MM.1S (cell line): ENCODE measurements around the gene GRIA4.

ENCODE experiments used
- DNase-seq: peaks from one replicate; pipeline ENCODE4 v3.0.0-alpha.2; 2015
- H2AFZ ChIP-seq: fragments of 300-600 bp; sonication (generic); 2 replicates; pipeline ENCODE4 v1.6.0; 2016; ENCODE audit warnings: antibody characterized with exemption, low read length
- H3F3A ChIP-seq: fragments of 300-600 bp; sonication (generic); 2 replicates; pipeline ENCODE4 v1.6.1; 2016; ENCODE audit warnings: mild to moderate bottlenecking, antibody characterized with exemption, low read length, moderate library complexity, mixed read lengths; ENCODE audit not compliant: insufficient read depth
- H3K27ac ChIP-seq: fragments of 300-600 bp; sonication (generic); 2 replicates; pipeline ENCODE4 v1.5.1; 2016; ENCODE audit warnings: mild to moderate bottlenecking, low read length
- H3K27me3 ChIP-seq: fragments of 300-600 bp; sonication (generic); replicated peaks from 2 replicates; pipeline ENCODE4 v1.6.0; 2016; ENCODE audit warnings: low read length; ENCODE audit not compliant: insufficient read depth
- H3K36me3 ChIP-seq: fragments of 300-600 bp; sonication (generic); replicated peaks from 2 replicates; pipeline ENCODE4 v1.6.1; 2016; ENCODE audit warnings: mild to moderate bottlenecking, low read length, mixed read lengths; ENCODE audit not compliant: insufficient read depth
- H3K4me1 ChIP-seq: fragments of 300-600 bp; sonication (generic); 2 replicates; pipeline ENCODE4 v1.6.1; 2016; ENCODE audit warnings: low read length, mixed read lengths
- H3K4me2 ChIP-seq: fragments of 300-600 bp; sonication (generic); 2 replicates; pipeline ENCODE4 v1.6.0; 2016; ENCODE audit warnings: low read depth, low read length
- H3K4me3 ChIP-seq: fragments of 300-600 bp; sonication (generic); 2 replicates; pipeline ENCODE4 v1.5.1; 2016; ENCODE audit warnings: low read length, mixed read lengths
- H3K79me2 ChIP-seq: fragments of 300-600 bp; sonication (generic); 2 replicates; pipeline ENCODE4 v1.6.1; 2016; ENCODE audit warnings: mixed run types, low read length, mixed read lengths
- H3K9ac ChIP-seq: fragments of 300-600 bp; sonication (generic); 2 replicates; pipeline ENCODE4 v1.6.1; 2016; ENCODE audit warnings: low read length, mixed read lengths
- H3K9me2 ChIP-seq: fragments of 300-600 bp; sonication (generic); replicated peaks from 2 replicates; pipeline ENCODE4 v1.6.1; 2016; ENCODE audit warnings: mild to moderate bottlenecking, low read length, mixed read lengths; ENCODE audit not compliant: insufficient read depth
- H3K9me3 ChIP-seq: fragments of 300-600 bp; sonication (generic); replicated peaks from 2 replicates; pipeline ENCODE4 v1.6.1; 2016; ENCODE audit warnings: mild to moderate bottlenecking, low read length, mixed read lengths; ENCODE audit not compliant: insufficient read depth
- H4K20me1 ChIP-seq: fragments of 300-600 bp; sonication (generic); 2 replicates; pipeline ENCODE4 v1.6.1; 2016; ENCODE audit warnings: mild to moderate bottlenecking, low read length, moderate library complexity, mixed read lengths; ENCODE audit not compliant: insufficient read depth
- EZH2 ChIP-seq: fragments of 300-600 bp; sonication (generic); optimal IDR thresholded peaks from 2 replicates; pipeline ENCODE3; 2017; ENCODE audit warnings: low read depth, mild to moderate bottlenecking, antibody characterized with exemption, low read length, mixed read lengths
- EZH2phosphoT487 ChIP-seq: fragments of 300-600 bp; sonication (generic); IDR thresholded peaks from 2 replicates; pipeline ENCODE4 v1.6.1; 2018; ENCODE audit warnings: antibody characterized with exemption, low read length
- TF ChIP-seq, protein P1 (sequence below): fragments of 300-600 bp; sonication (generic); IDR thresholded peaks from 2 replicates; pipeline ENCODE4 v1.5.1; 2016; ENCODE audit warnings: antibody characterized with exemption, low read length, mixed read lengths

GRIA4 gene

GRCh38 chr11:105823495-105824033 lies 213.7 kb downstream of the GRIA4 start:
- H3F3A ChIP-seq: no peaks in the 10 kb centered on the region
- no peak for DNase-seq
- TF ChIP-seq EZH2 (no peak), EZH2phosphoT487 (no peak)
- TF ChIP-seq, protein P1, sequence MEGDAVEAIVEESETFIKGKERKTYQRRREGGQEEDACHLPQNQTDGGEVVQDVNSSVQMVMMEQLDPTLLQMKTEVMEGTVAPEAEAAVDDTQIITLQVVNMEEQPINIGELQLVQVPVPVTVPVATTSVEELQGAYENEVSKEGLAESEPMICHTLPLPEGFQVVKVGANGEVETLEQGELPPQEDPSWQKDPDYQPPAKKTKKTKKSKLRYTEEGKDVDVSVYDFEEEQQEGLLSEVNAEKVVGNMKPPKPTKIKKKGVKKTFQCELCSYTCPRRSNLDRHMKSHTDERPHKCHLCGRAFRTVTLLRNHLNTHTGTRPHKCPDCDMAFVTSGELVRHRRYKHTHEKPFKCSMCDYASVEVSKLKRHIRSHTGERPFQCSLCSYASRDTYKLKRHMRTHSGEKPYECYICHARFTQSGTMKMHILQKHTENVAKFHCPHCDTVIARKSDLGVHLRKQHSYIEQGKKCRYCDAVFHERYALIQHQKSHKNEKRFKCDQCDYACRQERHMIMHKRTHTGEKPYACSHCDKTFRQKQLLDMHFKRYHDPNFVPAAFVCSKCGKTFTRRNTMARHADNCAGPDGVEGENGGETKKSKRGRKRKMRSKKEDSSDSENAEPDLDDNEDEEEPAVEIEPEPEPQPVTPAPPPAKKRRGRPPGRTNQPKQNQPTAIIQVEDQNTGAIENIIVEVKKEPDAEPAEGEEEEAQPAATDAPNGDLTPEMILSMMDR: no peak
- H3K27ac ChIP-seq: no peak overlapping the region
- no peaks in the 10 kb centered on the region for H4K20me1 ChIP-seq
- H3K79me2 ChIP-seq: no peaks in the 10 kb centered on the region
- H3K27me3 ChIP-seq: no peaks in the 10 kb centered on the region
- no peak overlapping the region for H3K4me3 ChIP-seq
- H3K4me1 ChIP-seq: no peaks in the 10 kb centered on the region
- H3K9ac ChIP-seq: no peak overlapping the region
- no peak overlapping the region for H3K4me2 ChIP-seq
- H3K36me3 ChIP-seq: no peaks in the 10 kb centered on the region
- H2AFZ ChIP-seq: no peak overlapping the region
- no peaks in the 10 kb centered on the region for H3K9me2 ChIP-seq
- H3K9me3 ChIP-seq: no peaks in the 10 kb centered on the region

DNA sequence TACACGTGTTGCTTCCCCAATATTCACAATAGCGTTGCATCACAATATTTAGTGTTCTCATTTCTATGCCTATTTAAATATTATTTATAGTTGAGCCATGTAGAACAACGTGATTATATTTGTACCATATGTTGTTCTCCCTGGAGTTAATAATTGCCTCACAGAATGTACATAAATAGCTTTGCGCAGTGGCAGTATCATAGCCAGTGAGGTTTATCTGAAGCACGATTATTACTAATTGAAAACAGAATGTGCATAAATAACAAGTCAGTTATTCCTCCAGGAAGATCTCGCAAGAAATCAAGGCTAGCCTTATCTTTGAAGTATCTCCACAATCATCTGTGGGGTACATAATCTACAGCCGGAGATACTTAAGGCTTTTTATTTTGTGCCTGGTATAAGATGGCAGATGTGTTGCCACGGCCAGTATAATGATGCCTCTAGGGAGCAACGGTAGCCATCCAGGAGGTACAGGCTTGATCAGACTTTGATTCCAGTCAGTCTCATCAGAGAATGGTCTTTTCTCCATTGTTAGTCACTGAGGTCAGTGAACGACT lies 214.7 kb downstream of the GRIA4 start:
- H2AFZ ChIP-seq: no peak overlapping the region
- TF ChIP-seq EZH2 (no peak), EZH2phosphoT487 (no peak)
- TF ChIP-seq, protein P1: no peak
- H3K9ac ChIP-seq: no peak overlapping the region
- H4K20me1 ChIP-seq: no peaks in the 10 kb centered on the region
- no peaks in the 10 kb centered on the region for H3K9me3 ChIP-seq
- no peak overlapping the region for H3K27ac ChIP-seq
- H3K4me1 ChIP-seq: peaks cover 8% of the 10 kb centered on the region; the same call in 1 of the 2 replicates
- H3K79me2 ChIP-seq: no peaks in the 10 kb centered on the region
- H3F3A ChIP-seq: no peaks in the 10 kb centered on the region
- H3K4me3 ChIP-seq: no peak overlapping the region
- no peak overlapping the region for H3K4me2 ChIP-seq
- no peak for DNase-seq
- no peaks in the 10 kb centered on the region for H3K9me2 ChIP-seq
- H3K36me3 ChIP-seq: no peaks in the 10 kb centered on the region
- no peaks in the 10 kb centered on the region for H3K27me3 ChIP-seq

DNA sequence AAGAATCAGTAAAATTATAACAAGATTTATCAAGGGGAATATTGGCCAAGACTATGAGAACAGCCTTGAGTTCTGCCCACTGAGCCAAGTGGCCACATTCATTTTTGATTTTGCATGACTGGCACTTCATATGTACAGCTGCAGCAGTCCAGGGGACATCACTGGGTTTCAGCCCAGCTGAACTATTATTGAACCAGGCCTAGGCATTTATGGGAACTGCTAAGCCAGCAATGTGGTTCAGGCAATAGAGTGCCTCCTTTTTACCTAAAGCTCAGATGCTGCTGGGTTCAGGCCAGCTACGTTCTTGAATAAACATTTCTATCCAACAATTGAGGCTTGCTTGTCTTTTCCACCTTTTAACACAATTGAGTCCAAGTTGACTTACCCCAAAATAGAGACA lies 215.3 kb downstream of the GRIA4 start:
- H3K27me3 ChIP-seq: no peaks in the 10 kb centered on the region
- no peaks in the 10 kb centered on the region for H4K20me1 ChIP-seq
- no peaks in the 10 kb centered on the region for H3K9me3 ChIP-seq
- H2AFZ ChIP-seq: no peak overlapping the region
- H3K27ac ChIP-seq: no peak overlapping the region
- no peak overlapping the region for H3K4me3 ChIP-seq
- H3K4me1 ChIP-seq: peaks cover 9% of the 10 kb centered on the region; the same call in 1 of the 2 replicates
- DNase-seq: no peak
- H3K79me2 ChIP-seq: no peaks in the 10 kb centered on the region
- H3K4me2 ChIP-seq: no peak overlapping the region
- H3F3A ChIP-seq: no peaks in the 10 kb centered on the region
- no peak overlapping the region for H3K9ac ChIP-seq
- no peak for TF ChIP-seq EZH2phosphoT487
- TF ChIP-seq, protein P1: no peak
- H3K36me3 ChIP-seq: no peaks in the 10 kb centered on the region
- no peaks in the 10 kb centered on the region for H3K9me2 ChIP-seq
